Measurements from ENCODE around the gene CAMK2D.

Gene CAMK2D

DNA sequence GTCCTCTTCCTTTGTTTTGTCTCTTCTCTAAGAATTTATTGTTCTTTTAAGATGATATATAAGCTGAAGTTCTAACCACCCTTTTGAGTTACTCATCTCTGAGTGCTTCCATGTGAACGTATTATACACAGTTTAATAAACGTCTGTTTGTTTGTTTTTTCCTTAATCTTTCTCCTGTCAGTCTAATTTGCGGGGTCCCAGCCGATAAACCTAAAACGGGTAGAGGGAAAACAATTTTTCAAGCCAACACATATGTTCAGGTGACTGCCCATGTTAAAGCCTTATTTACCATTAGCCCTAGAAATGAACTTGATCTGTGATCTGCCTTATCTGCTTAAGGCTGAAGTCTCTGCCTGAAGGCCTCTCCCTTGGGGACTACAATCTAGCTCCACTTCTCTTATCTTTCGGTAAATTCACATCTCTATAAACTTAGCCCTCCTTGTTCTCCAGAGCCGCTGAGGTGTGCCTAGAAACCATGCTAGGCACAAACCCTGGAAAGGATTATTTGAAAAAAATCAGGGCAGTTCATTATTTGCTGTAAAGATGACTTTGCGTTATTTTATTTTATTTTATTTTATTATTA lies 158.8 kb downstream of the CAMK2D start:
- Histone ChIP-seq H3K4me2 (ENCODE audit: insufficient read depth, low read length) (no peak overlapping the region), H3K9me3 (ENCODE audit: insufficient read depth, low read length, severe bottlenecking) (no peaks in the 10 kb centered on the region), H3K36me3 (ENCODE audit: insufficient read depth, low read length) (no peaks in the 10 kb centered on the region), H3K27me3 (ENCODE audit: insufficient read depth, low read length, poor library complexity) (no peaks in the 10 kb centered on the region), H2AFZ (ENCODE audit: low read depth, low read length) (no peak overlapping the region), H3K4me3 (ENCODE audit: low read depth in 1 of 2, low read length in 2 of 2) (no peak overlapping the region), H3K79me2 (ENCODE audit: insufficient read depth, low read length) (no peaks in the 10 kb centered on the region), H3K4me1 (ENCODE audit: insufficient read depth, low read length) (no peaks in the 10 kb centered on the region), H3K27ac (ENCODE audit: low read length) (no peak overlapping the region), H3K9ac (ENCODE audit: low read depth, low read length) (no peak overlapping the region), H4K20me1 (ENCODE audit: insufficient read depth, low read length) (no peaks in the 10 kb centered on the region)
- ATAC-seq (ENCODE audit: insufficient read depth, low read depth), result no peak
- TF ChIP-seq, protein P1, sequence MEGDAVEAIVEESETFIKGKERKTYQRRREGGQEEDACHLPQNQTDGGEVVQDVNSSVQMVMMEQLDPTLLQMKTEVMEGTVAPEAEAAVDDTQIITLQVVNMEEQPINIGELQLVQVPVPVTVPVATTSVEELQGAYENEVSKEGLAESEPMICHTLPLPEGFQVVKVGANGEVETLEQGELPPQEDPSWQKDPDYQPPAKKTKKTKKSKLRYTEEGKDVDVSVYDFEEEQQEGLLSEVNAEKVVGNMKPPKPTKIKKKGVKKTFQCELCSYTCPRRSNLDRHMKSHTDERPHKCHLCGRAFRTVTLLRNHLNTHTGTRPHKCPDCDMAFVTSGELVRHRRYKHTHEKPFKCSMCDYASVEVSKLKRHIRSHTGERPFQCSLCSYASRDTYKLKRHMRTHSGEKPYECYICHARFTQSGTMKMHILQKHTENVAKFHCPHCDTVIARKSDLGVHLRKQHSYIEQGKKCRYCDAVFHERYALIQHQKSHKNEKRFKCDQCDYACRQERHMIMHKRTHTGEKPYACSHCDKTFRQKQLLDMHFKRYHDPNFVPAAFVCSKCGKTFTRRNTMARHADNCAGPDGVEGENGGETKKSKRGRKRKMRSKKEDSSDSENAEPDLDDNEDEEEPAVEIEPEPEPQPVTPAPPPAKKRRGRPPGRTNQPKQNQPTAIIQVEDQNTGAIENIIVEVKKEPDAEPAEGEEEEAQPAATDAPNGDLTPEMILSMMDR (IDR thresholded peaks at IDR 0.05; ENCODE audit: borderline replicate concordance, extremely low read depth, low read length, poor library complexity, severe bottlenecking), result no peak
- no peak for TF ChIP-seq EZH2 (IDR thresholded peaks at IDR 0.05; ENCODE audit: borderline replicate concordance, low read depth, low read length, severe bottlenecking)
- DNase-seq, result no peak

DNA sequence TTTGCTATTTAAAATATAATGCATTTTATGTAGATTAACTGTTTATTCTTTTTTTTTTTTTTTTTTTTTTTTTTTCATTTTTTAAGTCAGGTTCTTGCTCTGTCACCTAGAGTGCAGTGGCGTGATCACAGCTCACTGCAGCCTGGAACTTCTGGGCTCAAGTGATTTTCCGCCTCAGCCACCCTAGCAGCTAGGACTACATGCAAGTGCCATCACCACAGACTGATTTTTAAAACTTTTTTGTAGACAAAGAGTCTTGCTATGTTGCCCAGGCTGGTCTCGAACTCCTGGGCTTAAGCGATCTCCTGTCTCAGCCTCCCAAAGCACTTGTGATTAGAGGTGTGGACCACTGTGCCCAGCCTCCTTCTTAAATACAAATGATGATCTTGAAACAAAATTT lies 159.9 kb downstream of the CAMK2D start:
- H3K79me2 ChIP-seq (ENCODE audit: insufficient read depth, low read length), result no peaks in the 10 kb centered on the region

DNA sequence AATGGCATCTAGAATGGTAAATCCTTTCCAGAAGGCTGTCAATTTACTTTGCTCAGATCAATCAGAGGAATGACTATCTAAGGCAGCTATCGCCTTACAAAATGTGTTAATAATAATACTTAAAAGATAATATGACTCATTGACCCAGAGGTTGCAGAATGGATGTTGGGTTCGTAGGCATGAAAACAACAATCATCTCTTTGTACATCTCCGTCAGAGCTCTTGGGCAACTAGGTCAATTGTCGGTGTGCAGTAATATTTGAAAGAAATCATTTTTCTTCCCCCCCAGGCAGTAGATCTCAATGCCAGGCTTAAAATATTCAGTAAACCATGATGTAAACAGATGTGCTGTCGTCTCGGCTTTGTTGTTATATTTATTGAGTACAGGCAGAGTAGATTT lies 165.1 kb downstream of the CAMK2D start:
- Histone ChIP-seq H3K4me2 (ENCODE audit: insufficient read depth, low read length) (no peak overlapping the region), H3K36me3 (ENCODE audit: insufficient read depth, low read length) (no peaks in the 10 kb centered on the region), H3K27me3 (ENCODE audit: insufficient read depth, low read length, poor library complexity) (no peaks in the 10 kb centered on the region), H3K9me3 (ENCODE audit: insufficient read depth, low read length, severe bottlenecking) (no peaks in the 10 kb centered on the region), H3K79me2 (ENCODE audit: insufficient read depth, low read length) (no peaks in the 10 kb centered on the region), H4K20me1 (ENCODE audit: insufficient read depth, low read length) (no peaks in the 10 kb centered on the region), H3K4me1 (ENCODE audit: insufficient read depth, low read length) (peaks cover 7% of the 10 kb centered on the region; the same call in 1 of the 2 replicates), H3K27ac (ENCODE audit: low read length) (no peak overlapping the region), H3K4me3 (ENCODE audit: low read depth in 1 of 2, low read length in 2 of 2) (no peak overlapping the region), H2AFZ (ENCODE audit: low read depth, low read length) (no peak overlapping the region), H3K9ac (ENCODE audit: low read depth, low read length) (no peak overlapping the region)
- TF ChIP-seq, protein P1 (IDR thresholded peaks at IDR 0.05; ENCODE audit: borderline replicate concordance, extremely low read depth, low read length, poor library complexity, severe bottlenecking), result no peak
- no peak for TF ChIP-seq EZH2 (IDR thresholded peaks at IDR 0.05; ENCODE audit: borderline replicate concordance, low read depth, low read length, severe bottlenecking)
- ATAC-seq (ENCODE audit: insufficient read depth, low read depth), result no peak
- no peak for DNase-seq

More for the DNA sequence above, 159.9 kb downstream of the CAMK2D start:
- H3K4me1 ChIP-seq (ENCODE audit: insufficient read depth, low read length), result no peaks in the 10 kb centered on the region
- H3K4me2 ChIP-seq (ENCODE audit: insufficient read depth, low read length), result no peak overlapping the region
- no peak for ATAC-seq (ENCODE audit: insufficient read depth, low read depth)
- TF ChIP-seq, protein P1 (IDR thresholded peaks at IDR 0.05; ENCODE audit: borderline replicate concordance, extremely low read depth, low read length, poor library complexity, severe bottlenecking), result no peak
- no peak for TF ChIP-seq EZH2 (IDR thresholded peaks at IDR 0.05; ENCODE audit: borderline replicate concordance, low read depth, low read length, severe bottlenecking)
- H3K9me3 ChIP-seq (ENCODE audit: insufficient read depth, low read length, severe bottlenecking), result no peaks in the 10 kb centered on the region
- no peak overlapping the region for H3K4me3 ChIP-seq (ENCODE audit: low read depth in 1 of 2, low read length in 2 of 2)
- no peak overlapping the region for H3K27ac ChIP-seq (ENCODE audit: low read length)
- no peaks in the 10 kb centered on the region for H3K27me3 ChIP-seq (ENCODE audit: insufficient read depth, low read length, poor library complexity)
- DNase-seq, result no peak
- H4K20me1 ChIP-seq (ENCODE audit: insufficient read depth, low read length), result no peaks in the 10 kb centered on the region
- H3K9ac ChIP-seq (ENCODE audit: low read depth, low read length), result no peak overlapping the region
- no peak overlapping the region for H2AFZ ChIP-seq (ENCODE audit: low read depth, low read length)
- H3K36me3 ChIP-seq (ENCODE audit: insufficient read depth, low read length), result no peaks in the 10 kb centered on the region

DNA sequence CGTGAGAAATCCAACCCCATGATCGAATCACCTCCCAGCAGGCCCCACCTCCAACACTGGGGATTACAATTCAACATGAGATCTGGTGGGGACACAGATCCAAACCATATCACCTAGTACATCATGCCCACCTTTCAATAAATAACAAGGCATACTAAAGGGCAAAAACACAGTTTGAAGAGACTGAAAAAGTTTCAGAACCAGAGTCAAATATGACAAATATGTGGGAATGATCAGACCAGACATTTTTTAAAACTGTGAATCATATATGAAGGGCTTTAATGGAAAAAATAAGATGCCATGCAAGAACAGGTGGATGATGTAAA lies 167.3 kb downstream of the CAMK2D start:
- TF ChIP-seq, protein P1 (IDR thresholded peaks at IDR 0.05; ENCODE audit: borderline replicate concordance, extremely low read depth, low read length, poor library complexity, severe bottlenecking), result no peak
- TF ChIP-seq EZH2 (IDR thresholded peaks at IDR 0.05; ENCODE audit: borderline replicate concordance, low read depth, low read length, severe bottlenecking), result no peak
- Histone ChIP-seq H4K20me1 (ENCODE audit: insufficient read depth, low read length) (no peaks in the 10 kb centered on the region), H2AFZ (ENCODE audit: low read depth, low read length) (no peak overlapping the region), H3K9me3 (ENCODE audit: insufficient read depth, low read length, severe bottlenecking) (no peaks in the 10 kb centered on the region), H3K4me1 (ENCODE audit: insufficient read depth, low read length) (peaks cover 7% of the 10 kb centered on the region; the same call in 1 of the 2 replicates), H3K4me2 (ENCODE audit: insufficient read depth, low read length) (no peak overlapping the region), H3K79me2 (ENCODE audit: insufficient read depth, low read length) (no peaks in the 10 kb centered on the region), H3K9ac (ENCODE audit: low read depth, low read length) (no peak overlapping the region), H3K27me3 (ENCODE audit: insufficient read depth, low read length, poor library complexity) (no peaks in the 10 kb centered on the region), H3K4me3 (ENCODE audit: low read depth in 1 of 2, low read length in 2 of 2) (no peak overlapping the region), H3K27ac (ENCODE audit: low read length) (no peak overlapping the region), H3K36me3 (ENCODE audit: insufficient read depth, low read length) (no peaks in the 10 kb centered on the region)
- no peak for ATAC-seq (ENCODE audit: insufficient read depth, low read depth)
- no peak for DNase-seq

Measured in DND-41 (cell line).